ENCODE measurements around the gene ELK1. TPM values are rescaled to one million over a fixed set of nuclear protein-coding genes. Genes with fewer than 3 reads are reported as not detected.

The ELK1 gene
- total RNA-seq, 4 donors from 2014 or later: 17.3 to 21.7 (median 17.7) TPM

GRCh38 chrX:47662144-47662657, 11.8 kb upstream of the ELK1 start:
- WGBS, 2 donors: 89 to 100% methylated on average over 1 of the region's 1 CpG
- no peak for TF ChIP-seq CTCF (IDR thresholded peaks at IDR 0.05)
- no peak for TF ChIP-seq POLR2A (IDR thresholded peaks at IDR 0.05)
- Histone ChIP-seq H3K9me3 (no peaks in the 10 kb centered on the region), H3K27me3 (no peaks in the 10 kb centered on the region), H3K27ac (no peak overlapping the region), H3K4me3 (replicated peaks in 1 of 3) (no peak overlapping the region), H3K36me3 (peaks cover under 1% of the 10 kb centered on the region in 2 donors), H3K4me1 (no peaks in the 10 kb centered on the region)
- DNase-seq: no peak
- intact Hi-C loops (cut with DNase I): no loop called here

GRCh38 chrX:47661539-47661938, 11.2 kb upstream of the ELK1 start:
- H3K4me1 ChIP-seq: no peaks in the 10 kb centered on the region
- intact Hi-C loops (cut with DNase I): no loop called here
- no peaks in the 10 kb centered on the region for H3K9me3 ChIP-seq
- H3K27me3 ChIP-seq: no peaks in the 10 kb centered on the region
- no peak overlapping the region for H3K27ac ChIP-seq
- H3K36me3 ChIP-seq: peaks cover 7% of the 10 kb centered on the region in 2 donors
- no peak overlapping the region for H3K4me3 ChIP-seq (replicated peaks in 1 of 3)
- DNase-seq: no peak
- TF ChIP-seq CTCF (IDR thresholded peaks at IDR 0.05) (no peak), POLR2A (IDR thresholded peaks at IDR 0.05) (no peak)
- 82 to 99% methylated on average over 4 to 6 of the region's 7 CpGs for WGBS, 2 donors

- H3K9me3 ChIP-seq: no peaks in the 10 kb centered on the region
- peaks cover 7 to 9% of the 10 kb centered on the region in 2 donors for H3K36me3 ChIP-seq
- no peak for DNase-seq
- H3K4me3 ChIP-seq (replicated peaks in 1 of 3): peak overlapping the region in 1 of 3 donors; percentile 53
- 23 to 28% methylated on average over 8 of the region's 8 CpGs for WGBS, 2 donors
- TF ChIP-seq CTCF (IDR thresholded peaks at IDR 0.05) (no peak), POLR2A (IDR thresholded peaks at IDR 0.05) (no peak)
- no peaks in the 10 kb centered on the region for H3K4me1 ChIP-seq
- peak overlapping the region; percentile 49 to 87 (median 82) for H3K27ac ChIP-seq
- H3K27me3 ChIP-seq: no peaks in the 10 kb centered on the region
- intact Hi-C loops (cut with DNase I): no loop called here
Observed at GRCh38 chrX:47659421-47659726, 9.0 kb upstream of the ELK1 start.

GRCh38 chrX:47658684-47659420, 8.5 kb upstream of the ELK1 start, which contains the start of gene UXT:
Gene UXT, minus strand, starts transcription at chrX:47659180. Its CDS starts 253 bp downstream, at chrX:47658927.
- Histone ChIP-seq H3K27me3 (no peaks in the 10 kb centered on the region), H3K36me3 (peaks cover 7 to 9% of the 10 kb centered on the region in 2 donors), H3K9me3 (no peaks in the 10 kb centered on the region), H3K4me3 (replicated peaks in 1 of 3) (peak within 1 kb of the TSS; percentile 26 to 53 (median 49)), H3K4me1 (no peaks in the 10 kb centered on the region), H3K27ac (peak within 1 kb of the TSS; percentile 72 to 87 (median 82))
- WGBS, 2 donors: 0 to 1% methylated on average over 3 to 13 of the region's 54 CpGs
- intact Hi-C loops (cut with DNase I): no loop called here
- peak; percentile 92 to 93 for DNase-seq
- TF ChIP-seq POLR2A (IDR thresholded peaks at IDR 0.05) (peak in 1 of 2 donors; percentile 78), CTCF (IDR thresholded peaks at IDR 0.05) (no peak)

- Histone ChIP-seq H3K4me3 (replicated peaks in 1 of 3) (peak overlapping the region; percentile 26 to 53 (median 49)), H3K9me3 (no peaks in the 10 kb centered on the region), H3K4me1 (no peaks in the 10 kb centered on the region), H3K27me3 (no peaks in the 10 kb centered on the region), H3K27ac (peak overlapping the region; percentile 72 to 87 (median 82)), H3K36me3 (peaks cover 7 to 9% of the 10 kb centered on the region in 2 donors)
- TF ChIP-seq CTCF (IDR thresholded peaks at IDR 0.05) (no peak), POLR2A (IDR thresholded peaks at IDR 0.05) (no peak)
- WGBS, 2 donors: 0 to 4% methylated on average over 5 of the region's 13 CpGs
- no peak for DNase-seq
- intact Hi-C loops (cut with DNase I): no loop called here
Observed at GRCh38 chrX:47658301-47658683, 7.9 kb upstream of the ELK1 start.

Measured in thyroid gland (tissue), 4 donors.